TTC549 (cell line): ENCODE results near the gene BMPR1B.
A peak's percentile ranks its signal among the peaks of the same experiment; 100 is the strongest.
"Not testable (repeated sequence)": the region's sequence is repeated elsewhere in the genome, so short reads cannot be mapped to it uniquely, and the experiment has no call there.

Experiments used
- FAIRE-seq: peaks from 2 replicates; lab custom pipeline; 2012; peaks lifted over from hg19 to GRCh38; lab: Jason Lieb, UNC

BMPR1B gene

DNA sequence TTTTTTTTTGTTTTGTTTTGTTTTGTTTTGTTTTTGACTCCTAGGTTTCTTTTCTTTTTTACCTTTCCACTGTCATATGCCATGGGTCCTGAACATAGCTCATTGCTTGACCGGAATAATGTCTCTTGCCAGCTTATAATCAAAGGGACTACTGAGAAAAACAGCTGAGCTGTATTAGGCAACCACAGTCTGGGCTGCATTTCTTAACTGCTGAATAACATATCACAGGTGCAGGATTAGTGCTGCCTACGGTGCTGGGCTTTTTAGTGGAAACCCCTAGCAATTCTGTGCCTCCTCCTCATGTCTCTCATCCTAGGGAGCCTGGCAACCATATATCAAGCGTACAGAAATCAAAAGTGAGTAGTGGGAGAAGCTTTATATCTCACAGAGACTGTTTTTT lies 333.5 kb downstream of the BMPR1B start:
- no peak for FAIRE-seq

DNA sequence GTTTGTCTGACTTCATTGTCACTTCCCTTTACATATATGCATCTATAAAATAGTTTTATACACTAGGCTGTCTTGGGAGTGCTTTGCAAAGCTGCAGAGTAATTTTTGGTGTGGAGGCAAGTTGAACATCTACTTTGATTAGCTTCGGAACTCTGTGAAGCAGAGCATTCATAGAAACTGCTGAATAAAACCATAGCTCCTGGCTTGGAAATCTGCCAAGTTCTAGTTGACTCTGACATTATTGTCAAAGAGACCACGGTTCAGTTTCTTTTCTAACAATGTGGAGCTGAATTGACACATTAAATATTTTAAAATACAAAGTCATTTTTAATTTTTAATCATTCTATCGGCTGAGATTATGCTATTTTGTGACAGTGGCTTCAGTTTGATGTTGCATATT lies 335.0 kb downstream of the BMPR1B start:
- no peak for FAIRE-seq

DNA sequence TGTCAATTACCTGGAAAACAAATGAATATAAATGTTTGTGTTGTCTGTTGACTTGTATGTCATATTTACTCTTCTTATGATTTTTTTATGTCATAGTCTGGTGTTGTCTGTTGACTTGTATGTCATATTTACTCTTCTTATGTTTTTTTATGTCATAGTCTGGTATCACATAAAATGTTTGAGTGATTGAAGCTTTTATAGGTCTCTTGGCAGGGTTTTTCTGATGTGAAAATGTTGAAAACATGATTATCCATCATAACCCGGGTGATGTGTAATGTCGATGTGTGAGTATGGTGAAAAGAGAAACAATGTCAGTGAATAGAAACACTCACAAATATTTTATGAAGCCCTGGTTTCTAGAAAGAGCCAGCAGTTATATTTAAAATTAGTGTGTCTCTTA lies 335.7 kb downstream of the BMPR1B start:
- no peak for FAIRE-seq

DNA sequence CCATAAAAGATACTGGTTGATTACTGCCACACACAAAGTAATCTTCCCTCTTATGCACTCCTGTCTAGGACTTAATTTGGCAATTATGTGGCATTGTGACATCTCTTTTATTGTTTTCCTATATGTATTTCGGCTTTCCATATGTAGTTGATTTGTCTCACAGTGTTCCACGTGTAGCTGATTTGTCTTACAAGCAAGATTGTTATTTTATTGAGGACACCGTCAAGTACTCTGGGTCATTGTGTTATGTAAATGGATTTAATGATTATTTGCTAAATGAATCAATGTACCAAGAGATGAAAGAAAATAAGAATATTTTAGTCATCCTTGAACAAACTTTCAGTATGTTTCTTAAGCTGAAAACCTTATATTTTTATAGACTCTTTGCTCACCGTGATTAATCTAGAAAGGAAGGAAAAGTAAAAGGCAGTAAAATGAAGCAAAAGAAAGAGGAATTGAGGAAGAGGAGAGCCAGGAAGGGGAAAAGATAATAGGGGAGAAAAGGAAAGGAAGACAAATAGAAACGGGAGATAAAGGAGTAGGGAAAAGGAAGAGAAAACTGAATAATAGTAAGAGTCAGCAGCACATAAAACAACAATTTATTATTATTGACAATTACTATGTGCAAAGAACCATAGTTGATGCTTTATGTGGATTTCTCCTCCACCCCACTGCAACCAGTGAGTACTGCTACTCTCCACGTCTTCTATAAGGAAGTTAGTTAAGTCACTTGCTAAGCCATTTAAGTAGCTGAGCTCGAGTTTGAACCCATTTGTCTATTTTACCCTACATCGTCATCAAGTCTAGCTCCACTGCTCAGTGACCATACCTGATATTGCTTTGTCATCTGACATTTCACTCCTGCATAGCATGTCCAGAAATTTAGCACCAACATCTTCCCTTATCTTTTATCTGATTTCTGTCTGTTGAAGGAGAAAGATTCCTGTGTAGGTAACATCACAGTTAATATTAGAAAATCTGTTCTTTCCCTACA lies 336.5 kb downstream of the BMPR1B start:
- FAIRE-seq, result no peak

DNA sequence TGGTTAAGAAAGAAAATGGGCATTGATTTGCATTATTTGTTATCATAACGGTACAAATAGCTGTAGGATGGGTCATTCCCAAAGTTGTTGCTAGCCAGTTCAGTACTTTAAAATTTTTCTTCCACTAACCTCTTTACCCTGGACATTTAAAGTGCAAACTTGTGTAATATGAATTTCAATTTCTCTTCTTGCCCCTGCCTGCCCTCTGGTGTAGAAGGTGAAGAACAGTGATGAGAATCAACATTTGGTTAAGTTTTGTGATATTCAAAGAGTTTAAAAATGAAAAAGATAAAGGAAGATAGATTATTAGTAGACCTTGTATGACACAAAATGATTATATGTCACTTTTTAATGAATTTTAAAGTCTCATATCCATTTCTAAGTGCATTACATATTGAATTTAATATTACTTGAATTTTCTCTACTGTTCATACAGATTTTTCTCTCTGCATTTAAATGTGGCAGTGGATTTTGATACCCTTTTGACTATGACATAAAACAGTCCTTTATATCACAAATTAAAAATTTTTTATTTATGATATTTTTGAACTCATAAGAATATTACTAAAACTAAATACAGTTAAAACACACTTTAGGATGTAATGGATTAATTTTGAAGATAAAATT lies 337.7 kb downstream of the BMPR1B start:
- FAIRE-seq, result peak; percentile 3

DNA sequence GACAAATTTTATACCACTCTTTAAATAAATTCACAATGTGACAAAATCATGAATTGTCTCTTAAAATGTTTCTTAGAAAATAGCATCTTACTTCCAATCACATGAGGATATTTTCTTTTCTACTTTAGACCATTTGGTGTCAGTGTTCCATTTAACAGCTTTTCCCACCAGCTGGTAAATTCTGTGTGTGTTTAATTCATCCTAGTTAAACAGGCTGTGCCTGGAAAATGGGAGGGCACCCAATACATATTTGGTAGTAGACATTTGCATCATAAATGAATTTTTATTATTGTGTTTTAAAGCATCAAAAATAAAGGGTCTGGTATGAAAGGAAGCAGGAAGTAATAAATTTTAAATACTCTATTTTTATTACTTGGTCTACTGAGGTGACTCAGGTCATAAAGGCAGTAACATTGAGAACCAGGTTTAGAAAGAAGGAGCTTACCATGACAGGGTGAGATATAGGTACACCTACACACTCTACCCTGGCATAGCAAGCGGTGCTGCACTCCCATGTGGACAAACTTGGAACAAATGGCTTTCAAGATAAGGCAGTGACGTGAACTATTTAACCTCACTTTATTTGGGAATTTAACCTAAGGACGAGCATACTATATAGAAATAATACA lies 344.5 kb downstream of the BMPR1B start:
- no peak for FAIRE-seq

DNA sequence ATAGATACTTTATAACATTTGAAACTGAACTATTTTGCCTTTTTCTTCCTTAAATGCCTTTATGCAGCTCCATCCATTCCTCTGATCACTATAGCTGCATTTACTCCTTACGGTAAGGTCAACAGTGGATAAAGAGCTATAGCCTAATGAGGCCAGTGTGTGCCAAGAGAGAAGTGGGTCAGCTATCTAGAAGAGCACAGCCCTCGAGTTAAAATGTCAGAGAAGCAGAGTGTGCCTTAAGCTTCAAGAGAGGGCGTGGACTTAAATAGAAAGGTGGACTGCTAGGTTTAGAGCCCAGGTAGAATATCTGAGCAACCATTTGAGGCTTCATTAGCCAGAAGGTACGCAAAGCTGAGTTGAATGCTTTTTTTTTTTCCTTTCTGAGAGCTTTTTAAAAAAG lies 347.4 kb downstream of the BMPR1B start:
- FAIRE-seq, result no peak

DNA sequence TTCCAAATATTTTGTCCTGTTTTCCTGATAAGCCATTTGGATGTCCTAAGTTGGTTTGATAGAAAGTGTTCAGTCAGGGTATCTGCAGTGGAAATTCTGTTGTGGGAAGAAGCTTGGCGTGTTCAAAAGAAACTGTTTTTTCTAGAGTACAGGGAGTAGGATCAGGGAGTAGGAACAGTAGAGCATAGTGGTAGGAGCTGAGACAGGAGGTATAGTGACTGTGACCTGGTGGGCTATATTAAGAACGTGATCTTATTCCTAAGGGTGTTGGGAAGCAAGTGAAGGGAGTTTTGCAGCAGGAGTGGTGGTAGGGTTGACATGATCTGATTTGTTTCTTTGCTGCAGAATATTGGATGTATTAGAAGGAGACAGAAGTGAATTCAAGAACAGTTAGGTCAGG lies 348.2 kb downstream of the BMPR1B start:
- no peak for FAIRE-seq

DNA sequence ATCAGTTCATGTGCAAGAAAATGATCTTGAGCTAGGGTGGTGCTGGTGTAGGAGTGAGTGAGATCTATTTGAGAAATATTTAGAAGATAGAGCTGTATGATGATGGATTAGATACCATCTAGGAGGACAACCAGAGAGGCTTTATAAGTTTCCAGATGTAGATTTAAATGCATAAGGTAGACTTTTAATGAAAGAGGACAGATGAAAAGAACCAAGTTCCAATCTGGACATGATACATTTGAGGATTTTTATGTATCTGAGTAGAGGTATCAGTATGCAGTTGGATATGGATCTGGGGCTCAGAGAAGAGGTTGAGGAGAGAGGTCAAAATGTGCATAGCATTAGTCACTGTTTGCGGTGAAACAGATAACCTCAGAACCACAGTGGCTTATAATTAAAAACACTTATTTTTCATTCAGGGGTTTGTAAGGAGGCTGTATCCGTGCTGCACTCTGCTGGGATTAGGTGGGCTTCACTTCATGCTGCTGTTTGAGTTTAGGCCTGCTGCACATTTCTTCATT lies 348.7 kb downstream of the BMPR1B start:
- FAIRE-seq, result no peak

DNA sequence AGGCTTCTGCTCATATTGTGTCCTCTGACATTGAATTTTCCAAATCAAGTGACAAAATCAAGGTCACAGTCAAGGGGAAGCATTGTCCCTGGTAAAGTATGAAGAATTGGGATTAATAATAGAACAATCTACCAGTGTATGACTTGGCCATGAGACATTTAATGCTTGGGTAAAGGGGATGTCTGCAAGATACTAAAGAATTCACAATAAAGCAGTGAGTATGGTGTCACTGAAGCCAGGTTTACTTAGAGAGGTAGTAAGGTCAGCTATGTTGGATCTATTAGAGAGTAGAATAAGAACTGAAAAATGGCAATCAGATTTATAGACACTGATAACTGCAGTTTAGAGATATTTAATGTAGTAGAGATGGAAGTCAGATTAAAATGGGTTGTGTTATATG lies 349.2 kb downstream of the BMPR1B start:
- no peak for FAIRE-seq

DNA sequence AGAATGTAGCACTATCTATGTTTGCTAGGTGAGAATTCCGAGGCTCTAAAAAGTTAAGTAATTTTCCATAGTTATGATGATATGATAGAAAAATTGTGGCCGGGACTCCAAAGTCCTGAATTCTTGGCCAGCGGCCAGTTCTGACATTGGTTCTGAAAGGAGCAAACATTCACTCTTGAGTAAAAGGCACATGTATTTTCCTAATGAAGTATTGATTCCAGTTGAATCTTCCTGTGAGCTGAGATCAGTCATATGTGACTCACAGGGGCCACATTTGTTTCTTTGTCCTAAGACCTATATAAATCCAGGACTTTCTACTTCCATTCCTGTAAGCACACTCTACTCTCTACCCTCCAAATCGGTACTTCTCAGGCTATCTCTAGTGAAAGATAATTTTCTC lies 349.9 kb downstream of the BMPR1B start:
- no peak for FAIRE-seq

DNA sequence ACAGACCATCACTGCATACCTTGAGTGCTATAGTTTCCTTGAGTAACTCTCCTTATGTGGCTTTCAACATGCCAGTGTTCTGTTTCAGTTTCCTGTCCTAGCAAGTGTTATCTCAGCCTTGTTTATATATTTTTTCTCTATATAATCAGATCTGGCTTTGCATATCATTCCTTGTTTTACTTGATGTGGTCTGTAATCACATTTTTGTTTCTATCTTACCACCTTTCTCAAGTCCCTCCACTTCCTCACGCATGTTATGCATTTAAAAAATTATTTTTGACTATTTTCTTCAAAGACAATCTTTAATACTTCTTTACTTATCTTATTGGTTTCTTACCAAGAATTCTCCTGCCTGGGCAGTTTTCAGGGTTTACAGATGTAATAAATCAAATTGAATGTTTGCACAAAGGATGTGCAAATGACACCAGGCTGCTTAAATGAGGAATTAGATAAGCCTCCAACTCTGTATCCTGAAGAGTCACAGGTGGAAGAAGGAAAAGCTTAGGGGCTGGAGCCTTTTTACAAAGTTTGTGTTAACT lies 351.2 kb downstream of the BMPR1B start:
- no peak for FAIRE-seq

DNA sequence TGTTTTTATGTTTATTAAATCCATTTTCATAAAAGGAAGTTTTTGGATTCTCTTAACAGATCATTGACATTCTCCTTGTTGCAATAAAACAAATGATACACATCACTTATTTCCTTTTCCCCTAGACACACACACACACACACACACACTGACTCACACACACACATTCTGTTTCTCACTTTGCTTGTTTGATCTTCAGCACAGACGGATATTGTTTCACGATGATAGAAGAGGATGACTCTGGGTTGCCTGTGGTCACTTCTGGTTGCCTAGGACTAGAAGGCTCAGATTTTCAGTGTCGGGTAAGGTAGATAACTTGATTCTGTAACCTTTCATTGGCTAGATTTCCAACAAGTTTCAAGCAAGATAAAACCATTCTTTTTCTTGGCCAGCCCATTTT lies 356.8 kb downstream of the BMPR1B start:
- FAIRE-seq, result no peak

DNA sequence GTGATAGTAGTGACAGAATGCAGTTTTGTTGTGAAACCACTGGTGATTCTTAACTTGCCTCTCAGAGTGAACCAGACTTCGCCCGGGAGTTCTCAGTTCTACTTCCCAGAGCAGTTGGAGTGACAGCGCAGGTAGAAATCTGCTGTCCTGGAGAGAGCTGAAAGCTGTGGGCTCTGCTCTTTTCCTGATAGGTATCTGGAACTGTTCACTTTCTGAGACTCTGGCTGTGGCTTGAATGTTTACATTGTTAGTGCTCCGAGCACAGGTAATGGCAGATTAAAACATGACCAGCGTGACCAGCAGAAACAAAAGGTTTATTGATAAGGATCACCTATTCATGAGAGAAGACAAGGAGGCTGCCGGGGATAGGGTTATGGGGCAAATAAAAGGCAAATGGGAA lies 360.7 kb downstream of the BMPR1B start:
- no peak for FAIRE-seq

DNA sequence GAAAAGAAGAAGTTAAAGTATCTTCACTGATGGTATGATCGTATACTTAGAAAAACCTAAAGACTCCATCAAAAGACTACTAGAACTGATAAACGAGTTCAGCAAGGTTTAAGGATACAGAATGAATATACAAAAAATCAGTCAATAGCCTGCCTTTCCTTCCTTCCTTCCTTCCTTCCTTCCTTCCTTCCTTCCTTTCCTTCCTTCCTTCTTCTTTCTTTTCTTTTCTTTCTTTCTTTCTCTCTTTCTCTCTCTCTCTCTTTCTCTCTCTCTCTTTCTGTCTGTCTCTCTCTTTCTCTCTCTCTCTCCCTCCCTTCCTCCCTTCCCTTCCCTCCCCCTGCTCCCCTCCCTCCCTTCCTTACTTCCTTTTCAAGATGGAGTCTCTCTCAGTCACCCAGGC lies 362.7 kb downstream of the BMPR1B start:
- FAIRE-seq, result no peak

DNA sequence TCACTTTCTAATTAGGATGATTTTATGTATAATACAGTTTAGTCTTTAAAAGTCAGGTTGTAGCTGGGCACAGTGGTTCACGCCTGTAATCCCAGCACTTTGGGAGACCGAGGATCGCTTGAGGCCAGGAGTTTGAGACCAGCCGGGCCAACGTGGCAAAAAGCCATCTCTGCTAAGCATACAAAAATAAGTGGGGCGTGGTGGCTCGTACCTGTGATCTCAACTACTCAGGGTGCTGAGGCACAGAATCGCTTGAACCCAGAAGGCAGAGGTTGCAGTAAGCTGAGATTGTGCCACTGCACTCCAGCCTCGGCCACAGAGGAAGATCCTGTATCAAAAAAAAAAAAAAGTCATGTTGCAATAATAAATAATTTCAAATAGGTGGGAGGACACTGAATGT lies 364.2 kb downstream of the BMPR1B start:
- no peak for FAIRE-seq

DNA sequence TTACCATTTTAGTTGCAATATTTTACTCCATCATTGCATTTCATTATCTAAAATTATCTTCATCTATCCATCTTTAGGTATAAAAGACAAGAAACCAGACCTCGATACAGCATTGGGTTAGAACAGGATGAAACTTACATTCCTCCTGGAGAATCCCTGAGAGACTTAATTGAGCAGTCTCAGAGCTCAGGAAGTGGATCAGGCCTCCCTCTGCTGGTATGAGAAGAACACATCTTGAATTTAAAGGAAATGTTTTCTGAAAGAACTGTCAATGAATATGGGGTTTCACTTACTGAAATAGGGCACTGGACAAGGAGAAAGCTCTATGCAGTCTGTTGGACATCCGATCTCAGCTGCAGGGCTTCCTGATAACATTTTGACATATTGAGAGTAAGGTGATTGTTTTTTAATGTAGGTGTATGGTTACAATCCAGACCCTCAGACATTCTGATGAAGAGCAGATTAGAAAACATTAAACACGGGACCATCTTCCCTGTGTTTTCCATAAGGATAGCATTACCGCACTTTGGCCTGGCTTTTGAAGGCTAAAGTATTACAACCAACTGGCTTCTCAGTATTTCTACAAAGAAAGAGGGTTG lies 367.2 kb downstream of the BMPR1B start:
- FAIRE-seq, result peak; percentile 20

DNA sequence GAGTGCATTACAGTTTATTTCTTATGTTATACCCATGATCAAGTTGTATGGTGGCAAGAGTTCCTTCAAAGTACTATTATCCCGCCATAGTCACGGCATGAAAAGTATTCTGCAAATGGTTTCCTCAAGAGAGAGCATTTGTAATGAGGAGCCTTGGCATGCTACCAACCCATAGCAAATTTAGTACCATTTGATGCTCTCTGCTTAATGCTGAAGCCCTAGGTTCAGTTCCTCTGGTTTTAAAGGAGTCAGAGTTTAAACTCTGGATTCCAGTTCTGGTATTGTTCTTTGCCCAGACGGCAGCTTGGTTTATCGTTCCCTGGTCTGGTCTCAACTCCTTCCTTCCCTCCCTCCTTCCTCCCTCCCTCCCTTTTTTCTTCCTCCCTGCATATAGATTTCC lies 371.3 kb downstream of the BMPR1B start:
- FAIRE-seq, result no peak

DNA sequence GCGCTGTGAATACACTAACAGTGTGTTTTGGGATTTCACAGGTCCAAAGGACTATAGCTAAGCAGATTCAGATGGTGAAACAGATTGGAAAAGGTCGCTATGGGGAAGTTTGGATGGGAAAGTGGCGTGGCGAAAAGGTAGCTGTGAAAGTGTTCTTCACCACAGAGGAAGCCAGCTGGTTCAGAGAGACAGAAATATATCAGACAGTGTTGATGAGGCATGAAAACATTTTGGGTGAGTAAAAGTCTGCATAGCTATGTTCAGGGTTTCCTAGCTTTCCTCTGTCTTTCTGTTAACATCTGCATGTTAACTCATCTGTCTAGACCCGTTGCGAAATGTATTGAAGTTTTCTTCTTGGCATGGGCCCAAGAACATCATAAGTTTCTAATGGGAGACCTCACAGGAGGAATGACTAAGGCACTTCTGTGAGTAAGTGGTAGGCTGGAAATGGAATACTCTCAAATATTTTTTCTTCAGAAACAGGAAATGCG lies 372.1 kb downstream of the BMPR1B start:
- FAIRE-seq, result no peak

DNA sequence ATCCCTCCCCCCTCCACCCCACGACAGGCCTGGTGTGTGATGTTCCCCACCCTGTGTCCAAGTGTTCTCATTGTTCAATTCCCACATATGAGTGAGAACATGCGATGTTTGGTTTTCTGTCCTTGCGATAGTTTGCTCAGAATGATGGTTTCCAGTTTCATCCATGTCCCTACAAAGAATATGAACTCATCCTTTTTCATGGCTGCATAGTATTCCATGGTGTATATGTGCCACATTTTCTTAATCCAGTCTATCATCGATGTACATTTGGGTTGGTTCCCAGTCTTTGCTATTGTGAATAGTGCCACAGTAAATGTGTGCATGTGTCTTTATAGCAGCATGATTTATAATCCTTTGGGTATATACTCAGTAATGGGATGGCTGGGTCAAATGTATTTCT lies 376.3 kb downstream of the BMPR1B start:
- FAIRE-seq, result not testable (repeated sequence)

DNA sequence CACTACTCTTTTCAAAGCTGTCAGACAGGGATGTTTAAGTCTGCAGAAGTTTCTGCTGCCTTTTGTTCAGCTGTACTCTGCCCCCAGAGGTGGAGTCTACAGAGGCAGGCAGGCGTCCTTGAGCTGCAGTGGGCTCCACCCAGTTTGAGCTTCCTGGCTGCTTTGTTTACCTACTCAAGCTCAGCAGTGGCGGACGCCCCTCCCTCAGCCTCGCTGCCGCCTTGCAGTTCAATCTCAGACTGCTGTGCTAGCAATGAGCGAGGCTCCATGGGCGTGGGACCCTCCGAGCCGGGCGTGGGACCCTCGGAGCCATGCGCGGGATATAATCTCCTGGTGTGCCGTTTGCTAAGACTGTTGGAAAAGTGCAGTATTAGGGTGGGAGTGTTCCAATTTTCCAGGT lies 381.7 kb downstream of the BMPR1B start:
- not testable (repeated sequence) for FAIRE-seq

DNA sequence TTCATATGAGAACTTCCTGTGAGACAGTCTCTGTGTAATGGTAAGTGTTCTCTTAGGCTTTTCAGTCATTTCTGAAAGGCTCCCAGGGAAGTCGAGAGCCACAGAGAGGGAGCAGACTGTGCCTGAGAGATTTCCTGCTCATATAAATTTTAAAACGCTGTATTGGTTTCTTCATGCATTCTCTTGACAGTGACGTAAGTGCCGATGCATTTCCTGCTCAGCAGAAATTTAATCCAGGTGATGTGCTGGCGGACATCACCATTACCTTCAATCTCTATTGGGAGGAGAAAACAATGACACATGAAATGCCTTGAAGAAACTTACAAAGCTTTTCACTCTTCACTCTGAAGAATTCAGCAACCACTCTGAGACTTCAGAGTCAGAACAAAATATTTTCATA lies 383.6 kb downstream of the BMPR1B start:
- no peak for FAIRE-seq
